GM12891 (cell line): ENCODE results near the gene PDE6A.

Experiments
- PAX5 ChIP-seq: IDR thresholded peaks from 2 replicates; pipeline ENCODE4 v1.6.1; 2011; ENCODE audit warnings: low read length, moderate library complexity, mild to moderate bottlenecking; ENCODE audit not compliant: insufficient read depth, severe bottlenecking
- POLR2A ChIP-seq: IDR thresholded peaks from 2 replicates; pipeline ENCODE4 v1.6.1; 2011; ENCODE audit warnings: low read depth, low read length, control low read depth
- POLR2AphosphoS5 ChIP-seq: IDR thresholded peaks from 2 replicates; pipeline ENCODE4 v1.6.1; 2011; ENCODE audit warnings: low read depth, low read length, control low read depth
- POU2F2 ChIP-seq: IDR thresholded peaks from 2 replicates; pipeline ENCODE4 v1.6.1; 2011; ENCODE audit warnings: low read depth, mild to moderate bottlenecking, control low read depth, low read length, moderate library complexity
- SPI1 ChIP-seq: IDR thresholded peaks from 2 replicates; pipeline ENCODE4 v1.6.1; 2011; ENCODE audit warnings: low read depth, low read length, control low read depth
- TAF1 ChIP-seq: IDR thresholded peaks from 2 replicates; pipeline ENCODE4 v1.6.1; 2011; ENCODE audit warnings: low read depth, low read length, control low read depth

DNA sequence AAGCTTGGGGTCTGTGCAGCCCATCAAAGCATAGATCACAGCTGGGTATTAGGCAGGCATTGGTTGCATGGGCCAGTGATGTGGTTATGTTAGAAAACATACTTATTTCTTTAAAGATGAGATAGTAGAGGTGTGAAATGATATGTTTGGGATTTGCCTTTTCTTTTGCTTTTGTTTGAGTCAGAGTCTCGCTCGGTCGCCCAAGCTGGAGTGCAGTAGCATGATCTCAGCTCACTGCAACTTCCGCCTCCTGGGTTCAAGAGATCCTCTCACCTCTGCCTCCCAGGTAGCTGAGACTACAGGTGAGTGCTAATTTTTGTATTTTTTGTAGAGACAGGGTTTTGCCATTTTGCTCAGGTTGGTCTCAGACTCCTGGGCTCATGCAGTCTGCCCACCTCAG is 84.8 kb downstream of the PDE6A start:
- TF ChIP-seq POLR2AphosphoS5: no peak
- TF ChIP-seq POLR2A: no peak
- TF ChIP-seq SPI1: no peak
- no peak for TF ChIP-seq TAF1
- TF ChIP-seq POU2F2: no peak
- no peak for TF ChIP-seq PAX5
